Nephron (organoid): ENCODE measurements around the gene C5orf24.
A peak's percentile ranks its signal among the peaks of the same experiment; 100 is the strongest.

Experiments used
- H3K27ac Mint-ChIP-seq, 3 experiments: 2 replicates each; pipeline ENCODE4 v1.8.0; 2020; ENCODE audit warnings: mixed read lengths in 3 of 3, mild to moderate bottlenecking in 2 of 3, moderate library complexity in 1 of 3
- H3K27me3 Mint-ChIP-seq: 2 replicates; pipeline ENCODE4 v1.8.0; 2021; ENCODE audit warnings: low read depth, mild to moderate bottlenecking, moderate library complexity, mixed read lengths
- H3K36me3 Mint-ChIP-seq: 2 replicates; pipeline ENCODE4 v1.8.0; 2020; ENCODE audit warnings: low read depth, mixed read lengths
- H3K4me1 Mint-ChIP-seq: 2 replicates; pipeline ENCODE4 v1.8.0; 2020; ENCODE audit warnings: mixed read lengths
- H3K4me3 Mint-ChIP-seq, 3 experiments: 2 replicates each; pipeline ENCODE4 v1.8.0; 2020; ENCODE audit warnings: mild to moderate bottlenecking in 3 of 3, mixed read lengths in 3 of 3, moderate library complexity in 2 of 3
- H3K9me3 Mint-ChIP-seq: 2 replicates; pipeline ENCODE4 v1.8.0; 2020; ENCODE audit warnings: mixed read lengths
- TF ChIP-seq, protein P1 (sequence below), 3 experiments: fragments of 200-600 bp; sonication (generic); IDR thresholded peaks; one replicate each; pipeline ENCODE4 v1.5.0; 2021; ENCODE audit warnings: antibody characterized with exemption in 3 of 3; ENCODE audit not compliant: unreplicated experiment in 3 of 3

The C5orf24 gene

DNA sequence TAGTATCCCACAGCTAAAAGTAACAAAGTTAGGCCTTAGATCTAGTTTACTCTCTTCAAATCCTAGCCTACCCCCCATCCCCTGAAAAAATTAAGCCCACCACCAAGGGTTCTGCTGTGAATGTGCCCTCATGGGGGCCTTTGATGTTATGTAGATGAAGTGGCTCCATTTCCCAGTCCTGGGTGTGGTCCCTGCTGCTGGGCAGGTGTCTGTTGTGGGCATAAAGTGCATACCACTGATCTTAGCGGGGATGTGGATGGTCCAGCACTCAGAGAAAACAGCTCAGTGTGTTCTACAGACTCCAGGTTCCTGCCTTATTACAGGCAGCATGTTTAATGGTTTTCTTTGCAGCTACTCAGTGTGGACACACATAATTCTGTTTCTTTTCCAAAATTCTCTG is 61.0 kb downstream of the C5orf24 start:
- H3K27me3 Mint-ChIP-seq, result no peaks in the 10 kb centered on the region

More for the DNA sequence above, 61.0 kb downstream of the C5orf24 start:
- Mint-ChIP-seq H3K4me1 (peaks cover 5% of the 10 kb centered on the region), H3K4me3 (peak overlapping the region; percentile 62 to 76 (median 71)), H3K9me3 (no peaks in the 10 kb centered on the region), H3K36me3 (peaks cover 9% of the 10 kb centered on the region), H3K27ac (peak overlapping the region in 2 of 3 experiments; percentile 67 to 68)
- TF ChIP-seq, protein P1, sequence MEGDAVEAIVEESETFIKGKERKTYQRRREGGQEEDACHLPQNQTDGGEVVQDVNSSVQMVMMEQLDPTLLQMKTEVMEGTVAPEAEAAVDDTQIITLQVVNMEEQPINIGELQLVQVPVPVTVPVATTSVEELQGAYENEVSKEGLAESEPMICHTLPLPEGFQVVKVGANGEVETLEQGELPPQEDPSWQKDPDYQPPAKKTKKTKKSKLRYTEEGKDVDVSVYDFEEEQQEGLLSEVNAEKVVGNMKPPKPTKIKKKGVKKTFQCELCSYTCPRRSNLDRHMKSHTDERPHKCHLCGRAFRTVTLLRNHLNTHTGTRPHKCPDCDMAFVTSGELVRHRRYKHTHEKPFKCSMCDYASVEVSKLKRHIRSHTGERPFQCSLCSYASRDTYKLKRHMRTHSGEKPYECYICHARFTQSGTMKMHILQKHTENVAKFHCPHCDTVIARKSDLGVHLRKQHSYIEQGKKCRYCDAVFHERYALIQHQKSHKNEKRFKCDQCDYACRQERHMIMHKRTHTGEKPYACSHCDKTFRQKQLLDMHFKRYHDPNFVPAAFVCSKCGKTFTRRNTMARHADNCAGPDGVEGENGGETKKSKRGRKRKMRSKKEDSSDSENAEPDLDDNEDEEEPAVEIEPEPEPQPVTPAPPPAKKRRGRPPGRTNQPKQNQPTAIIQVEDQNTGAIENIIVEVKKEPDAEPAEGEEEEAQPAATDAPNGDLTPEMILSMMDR (IDR thresholded peaks at IDR 0.05; ENCODE audit: unreplicated experiment in 3 of 3), result no peak
